HepG2 (cell line): ENCODE data around the gene PIBF1. TPM values are rescaled to one million over a fixed set of nuclear protein-coding genes. Genes with fewer than 3 reads are reported as not detected.

Experiments used
- ARID4A ChIP-seq: sonication (generic); formaldehyde crosslinking; IDR thresholded peaks from 2 replicates; pipeline ENCODE4 v1.5.0; 2020; ENCODE audit warnings: mild to moderate bottlenecking, missing genetic modification reagents, borderline replicate concordance
- BORCS8-MEF2B ChIP-seq: sonication (generic); formaldehyde crosslinking; IDR thresholded peaks from 2 replicates; pipeline ENCODE4 v1.8.0; 2022; ENCODE audit warnings: mild to moderate bottlenecking, missing genetic modification reagents
- E2F1 ChIP-seq: sonication (generic); formaldehyde crosslinking; IDR thresholded peaks from 2 replicates; pipeline ENCODE4 v1.5.0; 2020; ENCODE audit warnings: missing genetic modification reagents
- HDAC6 ChIP-seq: fragments of 200-600 bp; sonication (generic); IDR thresholded peaks from 2 replicates; pipeline ENCODE4 v1.7.0; 2017; ENCODE audit warnings: mild to moderate bottlenecking, antibody characterized with exemption, low read length, low read depth
- HNF4G ChIP-seq, 2 experiments: sonication (generic) in 1 of 2; formaldehyde crosslinking in 1 of 2; IDR thresholded peaks; 2 replicates each; pipeline versions ENCODE4 v1.4.0 to v1.6.1; 2011 to 2020; ENCODE audit warnings: borderline replicate concordance in 2 of 2, low read depth in 2 of 2, mild to moderate bottlenecking in 2 of 2, low read length in 1 of 2, missing genetic modification reagents in 1 of 2, moderate library complexity in 1 of 2
- MEIS1 ChIP-seq: sonication (generic); formaldehyde crosslinking; IDR thresholded peaks from 2 replicates; pipeline ENCODE4 v1.9.0; 2021; ENCODE audit warnings: mild to moderate bottlenecking, missing genetic modification reagents, moderate library complexity, borderline replicate concordance
- MIER2 ChIP-seq: IDR thresholded peaks from 2 replicates; pipeline ENCODE4 v1.6.1; 2016; ENCODE audit warnings: missing biosample characterization, missing genetic modification reagents
- PRMT3 ChIP-seq: sonication (generic); formaldehyde crosslinking; IDR thresholded peaks from 2 replicates; pipeline ENCODE4 v1.8.1; 2022; ENCODE audit warnings: low read depth, mild to moderate bottlenecking, moderate library complexity, missing genetic modification reagents, borderline replicate concordance
- RBFOX2 ChIP-seq: fragments of 200-400 bp; formaldehyde crosslinking; IDR thresholded peaks from 2 replicates; pipeline ENCODE4 v1.6.1; 2017; ENCODE audit warnings: low read depth, mild to moderate bottlenecking, low read length
- TAF1 ChIP-seq: sonication (generic); formaldehyde crosslinking; IDR thresholded peaks from 2 replicates; pipeline ENCODE4 v1.4.0; 2020; ENCODE audit warnings: missing genetic modification reagents
- ZBTB46 ChIP-seq: sonication (generic); formaldehyde crosslinking; IDR thresholded peaks from 2 replicates; pipeline ENCODE4 v1.4.0; 2020; ENCODE audit warnings: mild to moderate bottlenecking, missing genetic modification reagents, borderline replicate concordance
- ZNF251 ChIP-seq: sonication (generic); formaldehyde crosslinking; IDR thresholded peaks from 2 replicates; pipeline ENCODE4 v1.9.0; 2021; ENCODE audit warnings: mild to moderate bottlenecking, missing genetic modification reagents
- ZNF572 ChIP-seq: sonication (generic); formaldehyde crosslinking; IDR thresholded peaks from 2 replicates; pipeline ENCODE4 v1.5.1; 2020; ENCODE audit warnings: mild to moderate bottlenecking, missing genetic modification reagents
- ZNF597 ChIP-seq: sonication (generic); formaldehyde crosslinking; IDR thresholded peaks from 2 replicates; pipeline ENCODE4 v1.5.0; 2020; ENCODE audit warnings: missing genetic modification reagents
- ZNF710 ChIP-seq: sonication (generic); formaldehyde crosslinking; IDR thresholded peaks from 2 replicates; pipeline ENCODE4 v1.5.0; 2020; ENCODE audit warnings: mild to moderate bottlenecking, missing genetic modification reagents, borderline replicate concordance
- ZNF740 ChIP-seq: sonication (generic); formaldehyde crosslinking; IDR thresholded peaks from 2 replicates; pipeline ENCODE4 v1.4.0; 2020; ENCODE audit warnings: missing genetic modification reagents
- ZNF749 ChIP-seq: sonication (generic); formaldehyde crosslinking; IDR thresholded peaks from 2 replicates; pipeline ENCODE4 v1.8.0; 2022; ENCODE audit warnings: mild to moderate bottlenecking, missing genetic modification reagents, moderate library complexity, borderline replicate concordance
- ZNF792 ChIP-seq: IDR thresholded peaks from 2 replicates; pipeline ENCODE4 v1.6.1; 2016
- polyA plus RNA-seq, 8 experiments: library from polyadenylated mRNA; depleted of rRNA in 3 of 8; stranded (reverse) in 7 of 8; unstranded in 1 of 8; fragments of >200 nt; fragmentation: Illumina TruSeq in 4 of 8; extraction: Trizol in 4 of 8; gene quantifications; 2 replicates each; pipeline versions ENCODE4 v1.2.1 to v1.2.3, GENCODE V29; 2011 to 2016; ENCODE audit warnings: low read depth in 4 of 8, missing spikeins in 1 of 8, mixed read lengths in 1 of 8; ENCODE audit not compliant: insufficient read depth in 1 of 8
- total RNA-seq, 5 experiments: library from RNA; depleted of rRNA; stranded (reverse); fragments of >200 nt; fragmentation: Illumina TruSeq; extraction: Trizol; gene quantifications; 2 replicates each; pipeline ENCODE4 v1.2.3, GENCODE V29; 2016; ENCODE audit warnings: low read depth in 1 of 5

PIBF1 gene
- total and polyA plus RNA-seq, 2 of the 13 experiments (the other 11 are each of a cell fraction or from before 2014, with no cell fraction given): 4.2 to 15.8 TPM

GRCh38 chr13:72792640-72793039 is 10.7 kb downstream of the PIBF1 start (continued):
- TF ChIP-seq BORCS8-MEF2B: no peak
- no peak for TF ChIP-seq ZNF572
- TF ChIP-seq TAF1 (CRISPR knock-in tag): no peak
- TF ChIP-seq ZNF792 (CRISPR knock-in tag): no peak
- TF ChIP-seq ARID4A (CRISPR knock-in tag): no peak
- TF ChIP-seq HNF4G (IDR thresholded peaks at IDR 0.05; ENCODE audit: borderline replicate concordance, low read depth, low read length): peak; percentile 72
- no peak for TF ChIP-seq HNF4G (CRISPR knock-in tag; IDR thresholded peaks at IDR 0.05; ENCODE audit: borderline replicate concordance, low read depth)
- no peak for TF ChIP-seq MIER2
- no peak for TF ChIP-seq ZNF710 (CRISPR knock-in tag)
- no peak for TF ChIP-seq ZNF740
- no peak for TF ChIP-seq ZBTB46
- no peak for TF ChIP-seq HDAC6
- TF ChIP-seq ZNF749: no peak
- TF ChIP-seq PRMT3 (CRISPR knock-in tag): no peak
- no peak for TF ChIP-seq E2F1 (CRISPR knock-in tag)
- no peak for TF ChIP-seq MEIS1 (CRISPR knock-in tag)
- TF ChIP-seq ZNF597 (CRISPR knock-in tag): no peak
- no peak for TF ChIP-seq ZNF251 (CRISPR knock-in tag)
- TF ChIP-seq RBFOX2: no peak
